OCI-M2 (cell line): ENCODE results near the gene SCARF2.

ENCODE experiments used
- DNase-seq: peaks from one replicate; lab custom pipeline; 2025; ENCODE audit not compliant: unreplicated experiment; lab: John Stamatoyannopoulos, UW

The SCARF2 gene

GRCh38 chr22:20440637-20441591 is 3.3 kb upstream of the SCARF2 start:
- no peak for DNase-seq

DNA sequence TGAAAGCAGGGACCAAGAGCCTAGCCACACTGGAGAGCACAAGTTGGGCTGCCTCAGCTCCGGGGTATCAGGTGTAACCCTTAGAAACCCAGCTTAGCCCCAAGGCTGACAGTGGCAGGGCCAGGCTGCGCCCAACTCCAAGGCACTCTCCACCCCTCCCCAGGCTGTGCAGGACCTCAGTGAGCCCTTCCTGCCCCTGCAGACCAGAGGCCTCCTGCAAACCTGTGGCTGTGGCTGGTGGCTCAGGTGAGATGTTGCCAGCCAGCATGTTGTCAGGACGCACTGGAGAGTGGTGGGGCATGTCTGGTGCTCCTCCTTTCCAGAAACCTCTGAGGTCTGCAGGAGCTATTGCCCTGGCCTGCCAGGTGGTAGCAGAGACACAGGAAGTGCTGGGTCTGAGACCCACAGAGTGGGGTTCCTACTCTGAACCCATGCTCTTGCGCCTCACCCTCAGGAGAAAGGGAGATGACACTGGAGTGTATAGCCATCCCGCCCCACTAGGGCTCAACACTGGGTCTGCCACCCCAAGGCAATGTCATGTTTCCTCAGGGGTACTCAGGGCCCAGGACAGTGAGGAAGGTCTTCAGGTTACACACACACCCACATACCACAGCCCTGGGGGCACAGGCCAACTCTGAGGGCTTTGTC is 2.4 kb upstream of the SCARF2 start:
- no peak for DNase-seq

DNA sequence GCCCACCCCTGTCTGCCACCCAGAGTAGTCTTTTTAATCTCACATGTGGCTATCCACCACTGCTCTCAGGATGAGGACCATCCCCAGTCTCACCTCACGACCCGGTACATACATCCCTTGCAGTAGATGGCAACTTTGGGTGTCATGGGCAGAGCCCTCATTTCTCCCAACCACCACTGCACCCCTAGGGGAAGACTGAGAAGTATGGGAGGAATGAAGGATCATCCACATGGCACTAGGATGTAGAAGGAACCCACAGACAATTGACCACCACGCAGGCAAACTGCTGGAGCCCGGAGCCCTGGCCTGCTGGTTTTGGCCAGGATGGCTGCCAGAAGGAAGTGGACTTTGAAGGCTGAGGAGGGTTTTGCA is 1.9 kb upstream of the SCARF2 start:
- DNase-seq: no peak

DNA sequence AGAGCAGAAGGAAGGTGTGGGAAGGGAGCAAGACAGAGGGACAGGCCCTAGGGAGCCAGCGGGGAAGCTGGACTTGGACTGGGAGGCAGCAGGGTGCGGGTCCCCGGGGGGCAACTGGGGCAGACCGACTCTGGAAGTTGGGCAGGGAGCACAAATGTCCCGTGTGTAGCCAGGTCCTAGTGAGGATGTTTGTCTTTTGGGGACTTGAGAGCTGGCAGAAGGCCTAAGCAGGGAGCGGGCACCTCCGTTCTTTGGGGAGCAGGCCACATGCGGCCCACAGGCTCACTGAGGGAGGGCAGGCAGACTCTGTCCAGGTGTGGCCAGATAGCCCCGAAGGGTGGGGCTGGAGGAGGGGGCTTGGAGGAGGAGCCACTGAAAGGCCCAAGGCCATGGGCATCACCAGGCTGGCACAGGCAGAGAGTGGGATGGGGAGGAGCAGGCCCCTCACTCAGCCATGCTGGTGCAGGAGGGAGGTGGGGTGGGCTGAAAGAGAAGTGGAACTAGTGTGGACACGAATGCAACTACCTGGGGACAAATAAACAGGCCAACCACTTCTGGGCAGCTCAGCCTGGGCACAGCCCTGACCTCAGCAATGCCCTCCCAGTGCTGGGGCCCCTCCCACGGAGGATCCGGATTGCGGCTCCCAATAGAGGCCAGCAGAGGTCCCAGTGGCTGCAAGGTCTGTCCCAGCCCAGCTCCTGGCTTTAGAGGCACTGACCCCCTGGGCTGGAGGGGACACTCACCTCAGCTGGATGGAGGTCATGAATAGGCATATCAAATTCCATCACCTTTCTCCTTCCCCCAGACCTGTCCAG is 1.3 kb upstream of the SCARF2 start:
- DNase-seq: no peak

GRCh38 chr22:20438427-20438677 is 727 bp upstream of the SCARF2 start:
- no peak for DNase-seq

DNA sequence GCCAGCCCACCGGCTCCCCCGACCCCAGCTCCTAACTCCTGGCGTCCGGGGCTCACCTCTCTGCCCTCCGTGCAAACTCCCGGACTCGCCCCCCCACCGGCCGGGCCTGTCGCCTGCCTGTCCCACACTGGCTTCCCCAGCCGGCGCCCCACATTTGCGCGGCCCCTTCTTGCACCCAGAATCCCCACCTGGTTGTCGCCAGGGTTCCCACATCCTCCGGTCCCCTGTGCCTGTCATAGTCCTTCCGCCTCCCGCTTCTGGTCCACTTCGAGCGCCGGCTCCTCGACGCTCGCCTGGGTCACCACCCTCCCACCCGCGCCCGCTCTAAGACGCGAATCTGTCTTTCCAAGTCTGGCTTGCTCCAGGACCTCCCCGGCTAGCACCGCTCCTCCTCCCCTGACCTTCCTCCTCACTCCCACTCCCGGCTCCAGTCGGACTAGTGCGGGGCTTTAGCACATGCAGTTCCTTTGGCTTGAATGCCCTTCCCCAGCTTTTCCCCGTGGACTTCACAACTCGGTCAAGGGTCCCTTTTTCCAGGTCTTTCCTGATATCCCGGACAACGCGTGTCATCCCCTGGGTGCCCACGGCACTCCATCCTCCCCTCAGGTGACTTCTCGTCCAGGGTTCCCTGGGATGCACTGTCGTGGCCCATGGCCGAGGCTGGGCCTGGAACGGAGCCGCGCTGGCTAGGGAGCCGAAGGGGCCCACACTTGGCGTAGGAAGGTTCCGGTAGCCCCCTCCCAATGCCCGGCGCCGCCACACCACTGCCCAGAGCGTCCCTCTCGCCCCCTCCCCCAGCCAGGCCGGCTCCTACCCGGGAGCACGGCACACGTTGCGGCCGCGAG is 635 bp downstream of the SCARF2 start:
- DNase-seq: no peak

- no peak for DNase-seq
Observed at GRCh38 chr22:20436307-20436767, 1.3 kb downstream of the SCARF2 start.

GRCh38 chr22:20435436-20436306 is 2.0 kb downstream of the SCARF2 start:
- DNase-seq: no peak

DNA sequence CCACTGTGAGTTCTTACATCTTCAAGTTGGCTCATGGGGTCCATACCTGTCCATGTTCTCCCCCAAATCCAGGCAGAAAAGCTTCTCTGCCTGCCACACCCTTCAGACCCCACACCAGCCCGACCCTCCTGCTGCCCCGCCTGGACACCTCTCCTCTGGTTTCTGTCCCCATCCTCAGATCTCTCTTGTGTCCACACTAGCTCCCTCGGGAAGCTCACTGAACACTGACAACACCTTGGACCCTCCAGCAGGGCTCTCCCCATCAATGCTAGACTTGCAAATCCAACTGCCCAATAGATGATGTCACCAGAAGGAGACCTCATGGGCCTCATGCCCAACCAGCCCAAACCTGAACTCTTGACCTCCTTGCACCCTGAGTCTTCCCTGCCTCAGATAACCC is 2.9 kb downstream of the SCARF2 start:
- DNase-seq: no peak

DNA sequence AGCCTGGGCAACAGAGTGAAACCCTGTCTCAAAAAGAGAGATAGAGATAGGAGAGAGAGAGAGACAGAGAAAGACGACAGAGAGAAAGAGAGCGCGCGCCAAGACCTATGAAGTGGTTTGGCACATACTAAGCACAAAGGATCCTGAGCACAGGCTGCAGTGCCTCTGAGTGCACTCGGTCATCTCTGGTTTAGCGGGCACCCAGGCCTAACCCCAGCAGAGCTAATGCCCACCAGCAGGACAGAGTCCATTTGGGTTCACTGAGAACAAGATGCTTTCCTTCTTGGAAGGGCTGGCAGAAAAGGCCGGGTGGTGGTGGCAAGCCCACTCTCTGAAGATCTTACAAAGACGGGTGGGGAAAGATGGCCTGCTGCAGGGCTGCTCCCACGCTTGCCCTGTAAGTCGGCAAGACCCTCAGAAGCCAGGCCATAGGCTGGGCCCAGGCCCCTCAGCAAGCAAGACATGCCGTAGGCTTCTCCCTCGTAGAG is 3.3 kb downstream of the SCARF2 start:
- no peak for DNase-seq

DNA sequence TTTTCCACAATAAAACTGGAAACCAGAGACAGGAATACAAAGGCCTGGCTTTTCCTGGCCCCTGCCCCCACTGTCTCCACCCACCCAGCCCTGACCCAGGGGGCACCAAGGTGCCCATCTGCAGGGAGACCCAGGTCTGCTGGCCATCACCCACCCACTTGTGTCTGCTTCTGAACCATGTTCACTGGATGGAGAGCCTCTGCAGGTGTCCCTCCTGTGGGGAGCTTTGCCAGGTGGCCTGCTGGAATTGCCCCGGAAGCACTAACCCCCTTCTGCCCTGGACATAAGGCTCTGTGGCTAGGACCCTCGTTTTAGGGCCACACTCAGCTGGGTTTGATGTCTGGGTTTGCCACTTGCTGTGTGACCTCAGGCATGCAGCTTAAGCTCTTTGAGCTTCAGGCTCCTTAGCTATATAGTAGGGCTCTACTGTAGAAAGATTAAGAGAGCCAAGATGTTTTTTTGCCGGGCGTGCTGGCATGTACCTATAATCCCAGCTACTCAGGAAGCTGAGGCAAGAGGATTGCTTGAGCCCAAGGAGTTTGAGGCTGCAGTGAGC is 3.9 kb downstream of the SCARF2 start:
- DNase-seq: no peak

DNA sequence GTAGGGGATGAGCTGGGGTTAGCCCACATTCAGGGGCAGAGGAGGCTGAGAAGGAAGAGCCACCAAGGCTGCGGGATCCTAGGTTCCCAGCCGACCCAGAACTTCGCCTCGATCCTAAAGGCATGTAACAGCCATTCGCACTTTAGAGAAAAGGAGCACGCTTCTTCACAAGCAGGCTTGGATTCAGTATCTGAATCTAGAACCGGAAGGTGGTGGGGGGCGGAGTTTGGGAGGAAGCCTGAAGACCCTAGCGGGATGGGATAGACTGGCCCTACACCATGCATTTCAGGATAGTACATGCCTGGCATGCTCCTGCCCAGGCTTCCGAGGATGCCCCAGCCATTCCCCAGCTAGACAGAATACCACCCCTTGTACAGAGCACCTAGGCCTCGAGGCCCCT is 4.4 kb downstream of the SCARF2 start:
- no peak for DNase-seq

- no peak for DNase-seq
Observed at GRCh38 chr22:20432244-20432686, 5.4 kb downstream of the SCARF2 start.

DNA sequence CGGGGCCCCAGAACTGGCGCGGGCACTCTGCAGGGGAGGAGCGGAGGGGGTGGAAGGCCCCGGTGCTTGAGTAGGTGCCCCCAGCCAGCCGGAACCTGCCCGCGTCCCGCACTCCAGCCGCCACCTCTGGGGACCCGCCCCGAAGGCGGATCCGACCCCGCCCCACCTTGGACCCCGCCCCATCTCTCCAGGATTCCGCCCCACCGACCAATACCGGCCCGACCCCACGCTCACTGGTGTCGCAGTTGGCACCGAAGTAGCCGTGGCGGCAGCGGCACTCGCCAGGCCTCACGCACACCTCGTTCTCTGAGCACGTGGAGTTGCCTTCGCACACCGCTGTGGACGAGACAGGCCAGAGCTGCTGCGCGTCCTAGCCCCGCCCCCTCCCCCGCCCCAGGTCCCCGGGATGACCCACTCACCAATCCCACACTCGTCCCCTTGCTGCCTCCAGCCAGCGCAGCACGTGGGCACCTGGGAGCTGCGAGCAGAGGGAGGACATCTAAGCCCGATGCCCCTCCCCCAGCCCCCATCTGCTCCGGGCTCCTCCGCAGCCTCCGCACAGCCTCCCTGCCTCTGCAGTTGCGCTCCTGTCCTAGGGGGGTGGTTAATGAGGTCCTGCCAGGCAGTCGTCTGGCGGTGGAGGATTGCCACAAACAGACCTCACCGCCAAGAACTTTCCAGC is 6.0 kb downstream of the SCARF2 start:
- DNase-seq: no peak

DNA sequence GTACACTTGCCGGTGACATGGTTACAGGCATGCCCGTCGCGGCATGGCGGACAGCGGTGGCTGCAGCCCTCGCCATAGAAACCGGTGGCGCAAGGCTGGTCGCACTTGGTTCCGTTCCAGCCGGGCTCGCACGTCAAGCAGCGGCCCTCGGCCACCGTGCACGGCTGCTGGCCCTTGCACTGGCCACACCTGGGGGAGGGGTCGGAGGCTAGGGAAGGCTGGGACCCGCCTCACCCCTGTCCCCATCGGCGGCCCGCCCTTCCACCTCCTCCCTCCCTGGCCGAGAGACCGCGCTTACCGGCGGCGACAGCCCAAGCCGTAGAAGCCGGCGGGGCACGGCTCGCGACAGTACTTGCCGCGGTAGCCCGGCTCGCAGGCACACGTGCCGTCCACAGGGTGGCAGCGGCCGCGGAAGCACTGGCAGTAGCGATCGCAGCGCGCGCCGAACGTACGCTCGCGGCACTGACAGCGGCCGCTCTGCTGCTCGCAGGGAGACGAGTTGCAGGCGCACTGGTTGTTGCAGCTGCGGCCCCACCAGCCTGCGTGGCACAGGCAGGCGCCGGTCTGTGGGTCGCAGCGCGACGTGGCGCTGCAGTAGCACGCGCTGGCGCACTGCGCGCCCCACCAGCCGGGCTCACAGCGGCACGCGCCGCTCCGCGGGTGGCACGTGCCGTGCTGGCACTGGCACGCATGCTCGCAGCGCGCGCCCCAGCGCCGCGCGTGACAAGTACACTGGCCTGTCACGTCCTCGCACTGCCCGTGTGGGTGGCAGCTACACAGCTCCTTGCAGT is 6.7 kb downstream of the SCARF2 start:
- DNase-seq: no peak

DNA sequence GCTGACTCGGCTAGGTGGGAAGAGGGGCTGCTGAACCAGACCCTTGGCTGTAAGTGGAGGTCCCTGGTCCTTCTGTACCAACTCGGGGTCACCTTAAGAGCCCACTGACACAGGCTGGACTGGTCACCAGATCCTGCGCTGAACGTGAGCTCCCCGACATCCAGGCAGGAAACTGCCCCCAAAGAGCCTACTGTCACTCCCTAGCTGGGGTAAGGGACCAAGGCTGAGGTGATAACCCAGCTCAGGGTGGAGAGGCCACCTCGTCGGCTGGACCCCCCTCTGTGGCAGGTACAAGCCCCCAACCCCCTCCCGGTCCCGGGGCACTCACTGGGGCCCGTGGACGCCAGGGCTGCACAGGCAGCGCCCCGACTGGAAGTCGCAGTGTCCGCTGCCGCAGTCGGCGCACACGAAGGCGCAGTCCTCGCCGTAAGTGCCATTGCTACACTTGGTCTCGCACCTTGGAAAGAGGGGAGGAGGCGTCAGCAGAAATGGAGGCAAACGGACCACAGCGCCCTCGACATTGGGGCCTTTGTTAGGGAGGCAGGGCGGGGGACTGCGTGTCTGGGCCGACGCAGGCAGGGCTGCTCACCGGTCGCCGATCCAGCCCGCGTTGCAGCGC is 7.4 kb downstream of the SCARF2 start:
- DNase-seq: no peak

- no peak for DNase-seq
Observed at GRCh38 chr22:20429254-20430100, 8.1 kb downstream of the SCARF2 start.
